ENCODE results near the gene LMBR1. TPM values are rescaled to one million over a fixed set of nuclear protein-coding genes. Genes with fewer than 3 reads are reported as not detected.

The LMBR1 gene
- total RNA-seq, 1 donor: 39.4 TPM

DNA sequence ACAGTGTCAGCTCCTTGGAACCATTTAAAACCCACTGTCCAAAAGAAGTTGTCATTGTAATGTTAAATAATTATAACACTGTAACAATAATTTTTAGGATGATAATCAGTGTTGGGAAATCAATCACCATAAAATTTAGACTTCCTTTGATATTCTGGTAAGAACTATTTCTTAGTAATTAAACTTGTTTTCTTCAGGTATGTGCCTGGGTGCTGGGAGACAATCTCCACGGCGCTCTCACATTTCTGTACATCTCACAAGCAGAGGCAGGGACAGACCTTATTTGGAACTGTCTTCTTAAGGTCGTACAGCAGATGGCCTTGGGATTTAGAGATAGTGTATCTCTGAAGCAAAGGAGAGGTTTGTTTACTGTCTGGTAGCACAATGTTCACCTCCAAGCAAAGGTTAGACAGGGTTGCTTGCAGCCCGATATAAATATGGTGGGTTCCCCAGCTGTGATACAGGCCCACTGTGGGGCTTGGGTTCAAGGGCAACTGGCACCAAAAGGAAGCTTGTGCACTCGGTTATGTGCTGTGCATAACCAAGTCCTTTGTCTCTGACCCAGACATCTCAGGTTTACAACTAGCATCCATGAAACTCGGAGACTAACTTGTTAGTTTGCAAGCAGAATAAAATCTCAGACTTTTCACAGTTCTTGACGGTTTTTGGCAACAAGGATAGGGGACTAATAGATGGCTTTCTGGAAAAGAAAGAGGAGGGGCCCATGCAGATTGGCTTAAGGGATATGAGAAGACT, 126.9 kb downstream of the LMBR1 start:
- no peaks in the 10 kb centered on the region for H3K36me3 ChIP-seq (ENCODE audit: insufficient read depth, low read length)
- no peak for TF ChIP-seq CTCF (IDR thresholded peaks at IDR 0.05; ENCODE audit: extremely low read depth, low read depth, low read length)
- no peaks in the 10 kb centered on the region for H3K4me1 ChIP-seq (ENCODE audit: insufficient read depth, low read length)
- peak; percentile 59 for DNase-seq (ENCODE audit: insufficient read length, low spot score, missing footprints)
- no peak overlapping the region for H3K4me2 ChIP-seq (ENCODE audit: insufficient read depth, low read length)
- H4K20me1 ChIP-seq (ENCODE audit: insufficient read depth, low read length): no peaks in the 10 kb centered on the region
- no peaks in the 10 kb centered on the region for H3K79me2 ChIP-seq (ENCODE audit: insufficient read depth, low read length)
- H3K27ac ChIP-seq (ENCODE audit: low read depth, low read length): no peak overlapping the region
- H2AFZ ChIP-seq (ENCODE audit: low read length): no peak overlapping the region
- no peak overlapping the region for H3K4me3 ChIP-seq (ENCODE audit: insufficient read depth, low read length)
- no peaks in the 10 kb centered on the region for H3K27me3 ChIP-seq (ENCODE audit: insufficient read depth, low read length)
- no peaks in the 10 kb centered on the region for H3K9me3 ChIP-seq (ENCODE audit: low read depth, low read length)

DNA sequence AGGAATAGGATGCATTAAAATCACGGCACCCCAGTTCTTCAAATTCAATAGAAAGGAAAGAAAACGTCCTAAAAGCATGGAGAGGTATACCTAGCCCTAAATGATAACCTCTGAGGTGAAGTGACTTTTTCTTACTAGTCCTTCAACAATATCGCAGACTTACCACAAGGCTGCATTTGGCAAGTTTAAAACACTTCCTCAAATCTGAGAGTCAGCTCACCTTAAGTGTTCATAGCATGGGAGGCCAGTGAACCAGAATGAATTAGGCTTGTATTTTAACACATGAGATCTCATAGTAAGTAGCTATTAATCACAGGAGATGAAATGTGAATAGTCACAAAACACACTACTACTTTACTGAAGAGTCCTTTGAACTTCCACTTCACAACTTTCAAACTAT, 128.2 kb downstream of the LMBR1 start:
- Histone ChIP-seq H3K9me3 (ENCODE audit: low read depth, low read length) (no peaks in the 10 kb centered on the region), H3K4me3 (ENCODE audit: insufficient read depth, low read length) (no peak overlapping the region), H3K4me1 (ENCODE audit: insufficient read depth, low read length) (no peaks in the 10 kb centered on the region), H2AFZ (ENCODE audit: low read length) (no peak overlapping the region), H3K36me3 (ENCODE audit: insufficient read depth, low read length) (no peaks in the 10 kb centered on the region), H4K20me1 (ENCODE audit: insufficient read depth, low read length) (no peaks in the 10 kb centered on the region), H3K27ac (ENCODE audit: low read depth, low read length) (no peak overlapping the region), H3K4me2 (ENCODE audit: insufficient read depth, low read length) (no peak overlapping the region), H3K79me2 (ENCODE audit: insufficient read depth, low read length) (no peaks in the 10 kb centered on the region), H3K27me3 (ENCODE audit: insufficient read depth, low read length) (no peaks in the 10 kb centered on the region)
- no peak for TF ChIP-seq CTCF (IDR thresholded peaks at IDR 0.05; ENCODE audit: extremely low read depth, low read depth, low read length)
- peak; percentile 34 for DNase-seq (ENCODE audit: insufficient read length, low spot score, missing footprints)

- Histone ChIP-seq H2AFZ (ENCODE audit: low read length) (no peak overlapping the region), H3K27ac (ENCODE audit: low read depth, low read length) (no peak overlapping the region), H3K9me3 (ENCODE audit: low read depth, low read length) (no peaks in the 10 kb centered on the region), H3K4me1 (ENCODE audit: insufficient read depth, low read length) (no peaks in the 10 kb centered on the region), H3K79me2 (ENCODE audit: insufficient read depth, low read length) (no peaks in the 10 kb centered on the region), H4K20me1 (ENCODE audit: insufficient read depth, low read length) (no peaks in the 10 kb centered on the region), H3K27me3 (ENCODE audit: insufficient read depth, low read length) (no peaks in the 10 kb centered on the region), H3K4me2 (ENCODE audit: insufficient read depth, low read length) (no peak overlapping the region), H3K4me3 (ENCODE audit: insufficient read depth, low read length) (no peak overlapping the region), H3K36me3 (ENCODE audit: insufficient read depth, low read length) (no peaks in the 10 kb centered on the region)
- peak; percentile 85 for TF ChIP-seq CTCF (IDR thresholded peaks at IDR 0.05; ENCODE audit: extremely low read depth, low read depth, low read length)
- DNase-seq (ENCODE audit: insufficient read length, low spot score, missing footprints): peak; percentile 41
Measured at GRCh38 chr7:156764016-156764669, 128.8 kb downstream of the LMBR1 start.

DNA sequence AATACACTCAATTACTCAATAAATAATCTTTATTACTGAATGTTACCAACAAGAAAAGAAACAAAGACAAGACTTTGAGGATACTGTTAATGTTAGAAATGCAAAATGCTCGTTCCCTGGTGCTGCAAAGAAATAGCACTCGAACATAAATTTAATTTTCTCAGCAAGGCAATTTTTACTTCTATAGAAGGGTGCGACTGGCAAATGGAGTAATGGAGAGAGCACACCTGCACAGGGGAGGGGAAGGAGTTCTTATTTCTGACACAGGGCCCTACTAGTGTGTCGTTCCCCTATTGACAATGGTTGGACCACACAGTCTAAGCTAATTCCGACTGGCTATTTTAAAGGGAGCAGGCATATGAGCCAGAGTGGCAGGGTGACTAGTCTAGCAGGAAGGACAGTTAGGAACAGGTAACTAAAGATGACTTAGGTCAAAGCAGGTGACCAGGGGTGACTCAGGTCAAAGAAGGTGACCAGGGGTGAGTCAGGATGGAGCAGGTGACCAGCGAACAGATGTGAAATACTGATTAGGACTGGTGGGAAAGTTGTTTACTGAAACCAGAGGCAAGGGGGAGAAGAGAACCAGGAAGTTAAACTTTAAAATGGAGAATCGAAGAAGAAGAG, 133.3 kb downstream of the LMBR1 start:
- TF ChIP-seq CTCF (IDR thresholded peaks at IDR 0.05; ENCODE audit: extremely low read depth, low read depth, low read length): no peak
- no peaks in the 10 kb centered on the region for H3K27me3 ChIP-seq (ENCODE audit: insufficient read depth, low read length)
- no peaks in the 10 kb centered on the region for H3K4me1 ChIP-seq (ENCODE audit: insufficient read depth, low read length)
- no peak overlapping the region for H3K27ac ChIP-seq (ENCODE audit: low read depth, low read length)
- no peaks in the 10 kb centered on the region for H3K9me3 ChIP-seq (ENCODE audit: low read depth, low read length)
- H2AFZ ChIP-seq (ENCODE audit: low read length): no peak overlapping the region
- no peaks in the 10 kb centered on the region for H3K36me3 ChIP-seq (ENCODE audit: insufficient read depth, low read length)
- no peak overlapping the region for H3K4me2 ChIP-seq (ENCODE audit: insufficient read depth, low read length)
- no peak for DNase-seq (ENCODE audit: insufficient read length, low spot score, missing footprints)
- no peak overlapping the region for H3K4me3 ChIP-seq (ENCODE audit: insufficient read depth, low read length)
- no peaks in the 10 kb centered on the region for H3K79me2 ChIP-seq (ENCODE audit: insufficient read depth, low read length)
- no peaks in the 10 kb centered on the region for H4K20me1 ChIP-seq (ENCODE audit: insufficient read depth, low read length)
